ENCODE measurements around the gene AICDA.
"Not testable (repeated sequence)": the region's sequence is repeated elsewhere in the genome, so short reads cannot be mapped to it uniquely, and the experiment has no call there.

AICDA gene

GRCh38 chr12:8612629-8613028 is at the start of gene AICDA:
Gene AICDA, minus strand, starts transcription at chr12:8612859. Its CDS starts 92 bp downstream, at chr12:8612767.
- no peak for DNase-seq (ENCODE audit: low read depth in 2 of 2)

GRCh38 chr12:8661751-8662150 is 49.1 kb upstream of the AICDA start:
- DNase-seq (ENCODE audit: low read depth in 2 of 2), result no peak

GRCh38 chr12:8661016-8661415 is 48.4 kb upstream of the AICDA start:
- DNase-seq (ENCODE audit: low read depth in 2 of 2), result no peak

- no peak for DNase-seq (ENCODE audit: low read depth in 2 of 2)
Measured at GRCh38 chr12:8658346-8658745, 45.7 kb upstream of the AICDA start.

GRCh38 chr12:8655421-8655820 is 42.8 kb upstream of the AICDA start:
- no peak for DNase-seq (ENCODE audit: low read depth in 2 of 2)

GRCh38 chr12:8648576-8649205 is 36.0 kb upstream of the AICDA start:
- DNase-seq (ENCODE audit: low read depth in 2 of 2), result peak; percentile 80 to 81

- no peak for DNase-seq (ENCODE audit: low read depth in 2 of 2)
Measured at GRCh38 chr12:8647968-8648367, 35.3 kb upstream of the AICDA start.

- DNase-seq (ENCODE audit: low read depth in 2 of 2), result peak; percentile 47 to 56
Measured at GRCh38 chr12:8644345-8645248, 31.9 kb upstream of the AICDA start.

- no peak for DNase-seq (ENCODE audit: low read depth in 2 of 2)
Measured at GRCh38 chr12:8642775-8643174, 30.1 kb upstream of the AICDA start.

GRCh38 chr12:8639936-8640335 is 27.3 kb upstream of the AICDA start:
- no peak for DNase-seq (ENCODE audit: low read depth in 2 of 2)

- DNase-seq (ENCODE audit: low read depth in 2 of 2), result no peak
Measured at GRCh38 chr12:8638951-8639350, 26.3 kb upstream of the AICDA start.

GRCh38 chr12:8637666-8638065 is 25.0 kb upstream of the AICDA start:
- DNase-seq (ENCODE audit: low read depth in 2 of 2), result no peak

GRCh38 chr12:8637244-8637643 is 24.6 kb upstream of the AICDA start:
- no peak for DNase-seq (ENCODE audit: low read depth in 2 of 2)

- DNase-seq (ENCODE audit: low read depth in 2 of 2), result no peak
Measured at GRCh38 chr12:8636581-8636980, 23.9 kb upstream of the AICDA start.

GRCh38 chr12:8636007-8636346 is 23.3 kb upstream of the AICDA start:
- DNase-seq (ENCODE audit: low read depth in 2 of 2), result not testable (repeated sequence)

- DNase-seq (ENCODE audit: low read depth in 2 of 2), result not testable (repeated sequence)
Measured at GRCh38 chr12:8635342-8636006, 22.8 kb upstream of the AICDA start.

- no peak for DNase-seq (ENCODE audit: low read depth in 2 of 2)
Measured at GRCh38 chr12:8630131-8630530, 17.5 kb upstream of the AICDA start.

GRCh38 chr12:8629486-8630033 is 16.9 kb upstream of the AICDA start:
- no peak for DNase-seq (ENCODE audit: low read depth in 2 of 2)

GRCh38 chr12:8628731-8629130 is 16.1 kb upstream of the AICDA start:
- DNase-seq (ENCODE audit: low read depth in 2 of 2), result no peak

GRCh38 chr12:8624750-8625149 is 12.1 kb upstream of the AICDA start:
- DNase-seq (ENCODE audit: low read depth in 2 of 2), result not testable (repeated sequence)

- no peak for DNase-seq (ENCODE audit: low read depth in 2 of 2)
Measured at GRCh38 chr12:8622646-8623045, 10.0 kb upstream of the AICDA start.

- no peak for DNase-seq (ENCODE audit: low read depth in 2 of 2)
Measured at GRCh38 chr12:8615206-8615605, 2.5 kb upstream of the AICDA start.

Data from stimulated activated CD8-positive, alpha-beta memory T cell treated with anti-CD3 and anti-CD28 coated beads, Interleukin-15, amount 100 ng/mL, for 48 hours (primary cell).